WTC11 (cell line): ENCODE measurements around the gene ADGRD2. TPM values are rescaled to one million over a fixed set of nuclear protein-coding genes. Genes with fewer than 3 reads are reported as not detected.

Experiments
- ATAC-seq: fragments of 200-7000 bp; cut with Tn5 transposase; 2 replicates; pipeline ENCODE4 v1.10.0; 2021; ENCODE audit warnings: mild to moderate bottlenecking, moderate library complexity
- CTCF ChIA-PET: fragments of 300-600 bp; sonication (Branson Sonifier 250); formaldehyde crosslinking; loops from one replicate; lab custom pipeline; 2021; ENCODE audit warnings: antibody characterized with exemption; lab: Charles Lee
- POLR2A ChIA-PET: fragments of 350-600 bp; sonication (Branson Sonifier 250); formaldehyde crosslinking; loops from one replicate; lab custom pipeline; 2021; ENCODE audit warnings: antibody characterized with exemption; lab: Charles Lee
- DNase-seq: peaks from one replicate; pipeline ENCODE4 v3.0.0; 2021; ENCODE audit warnings: low spot score
- H3K27ac Mint-ChIP-seq: 2 replicates; pipeline ENCODE4 v1.8.0; 2021; ENCODE audit warnings: mixed read lengths
- H3K27me3 Mint-ChIP-seq: 2 replicates; pipeline ENCODE4 v1.8.0; 2021; ENCODE audit warnings: low read depth, mild to moderate bottlenecking, moderate library complexity, mixed read lengths
- H3K36me3 Mint-ChIP-seq: 2 replicates; pipeline ENCODE4 v1.8.0; 2021; ENCODE audit warnings: mixed read lengths
- H3K4me1 Mint-ChIP-seq: 2 replicates; pipeline ENCODE4 v1.8.0; 2022; ENCODE audit warnings: mixed read lengths
- H3K4me3 Mint-ChIP-seq: 2 replicates; pipeline ENCODE4 v1.8.0; 2021; ENCODE audit warnings: mild to moderate bottlenecking, moderate library complexity, mixed read lengths
- H3K9me3 Mint-ChIP-seq: 2 replicates; pipeline ENCODE4 v1.8.0; 2021; ENCODE audit warnings: mixed read lengths
- CBFB ChIP-seq: sonication (generic); formaldehyde crosslinking; IDR thresholded peaks from 2 replicates; pipeline ENCODE4 v1.8.1; 2022; ENCODE audit warnings: mild to moderate bottlenecking, low read depth, missing genetic modification reagents
- CTCF ChIP-seq: fragments of 200-600 bp; IDR thresholded peaks from 2 replicates; pipeline ENCODE4 v1.8.0; 2022; ENCODE audit warnings: antibody characterized with exemption
- E2F1 ChIP-seq: sonication (generic); formaldehyde crosslinking; IDR thresholded peaks from 2 replicates; pipeline ENCODE4 v1.8.0; 2022; ENCODE audit warnings: mild to moderate bottlenecking, missing genetic modification reagents
- E2F4 ChIP-seq: sonication (generic); formaldehyde crosslinking; IDR thresholded peaks from 2 replicates; pipeline ENCODE4 v1.8.1; 2022; ENCODE audit warnings: low read depth, mild to moderate bottlenecking, moderate library complexity, missing genetic modification reagents, borderline replicate concordance
- ELF4 ChIP-seq: sonication (generic); formaldehyde crosslinking; IDR thresholded peaks from 2 replicates; pipeline ENCODE4 v1.8.1; 2022; ENCODE audit warnings: low read depth, mild to moderate bottlenecking, moderate library complexity, missing genetic modification reagents
- ETV6 ChIP-seq: sonication (generic); formaldehyde crosslinking; IDR thresholded peaks from 2 replicates; pipeline ENCODE4 v1.8.1; 2022; ENCODE audit warnings: mild to moderate bottlenecking, missing genetic modification reagents
- FOXP1 ChIP-seq: sonication (generic); formaldehyde crosslinking; IDR thresholded peaks from 2 replicates; pipeline ENCODE4 v1.8.0; 2022; ENCODE audit warnings: missing genetic modification reagents, mild to moderate bottlenecking, moderate library complexity, borderline replicate concordance
- GABPB1 ChIP-seq: sonication (generic); formaldehyde crosslinking; IDR thresholded peaks from 2 replicates; pipeline ENCODE4 v1.8.1; 2023; ENCODE audit warnings: mild to moderate bottlenecking, missing genetic modification reagents
- GTF2I ChIP-seq: fragments of 250-450 bp; sonication (Bioruptor Pico); conservative IDR thresholded peaks from 2 replicates; pipeline ENCODE4 v1.4.0; 2021; ENCODE audit warnings: mild to moderate bottlenecking
- JUN ChIP-seq: sonication (generic); formaldehyde crosslinking; IDR thresholded peaks from 2 replicates; pipeline ENCODE4 v1.8.0; 2023; ENCODE audit warnings: mild to moderate bottlenecking, missing genetic modification reagents
- MLX ChIP-seq: sonication (generic); formaldehyde crosslinking; IDR thresholded peaks from 2 replicates; pipeline ENCODE4 v1.8.1; 2023; ENCODE audit warnings: mild to moderate bottlenecking, missing genetic modification reagents, moderate library complexity
- MYBL2 ChIP-seq: sonication (generic); formaldehyde crosslinking; IDR thresholded peaks from 2 replicates; pipeline ENCODE4 v1.8.1; 2023; ENCODE audit warnings: mild to moderate bottlenecking, moderate library complexity, missing genetic modification reagents
- NFE2L1 ChIP-seq: sonication (generic); formaldehyde crosslinking; IDR thresholded peaks from 2 replicates; pipeline ENCODE4 v1.8.1; 2023; ENCODE audit warnings: missing genetic modification reagents
- NR3C1 ChIP-seq: sonication (generic); formaldehyde crosslinking; conservative IDR thresholded peaks from 2 replicates; pipeline ENCODE4 v1.8.1; 2023; ENCODE audit warnings: low read depth, mild to moderate bottlenecking, missing genetic modification reagents
- OVOL2 ChIP-seq: fragments of 250-450 bp; sonication (Bioruptor Pico); IDR thresholded peaks from 2 replicates; pipeline ENCODE4 v1.9.0; 2021; ENCODE audit warnings: mild to moderate bottlenecking, borderline replicate concordance
- PRRX2 ChIP-seq: fragments of 250-450 bp; sonication (Bioruptor Pico); IDR thresholded peaks from 2 replicates; pipeline ENCODE4 v1.8.0; 2021; ENCODE audit warnings: mild to moderate bottlenecking
- SMAD4 ChIP-seq: sonication (generic); formaldehyde crosslinking; IDR thresholded peaks from 2 replicates; pipeline ENCODE4 v1.8.0; 2022; ENCODE audit warnings: mild to moderate bottlenecking, missing genetic modification reagents
- TEAD4 ChIP-seq: sonication (generic); formaldehyde crosslinking; IDR thresholded peaks from 2 replicates; pipeline ENCODE4 v1.8.0; 2022; ENCODE audit warnings: mild to moderate bottlenecking, missing genetic modification reagents
- USF2 ChIP-seq: sonication (generic); formaldehyde crosslinking; IDR thresholded peaks from 2 replicates; pipeline ENCODE4 v1.8.1; 2023; ENCODE audit warnings: mild to moderate bottlenecking, missing genetic modification reagents, moderate library complexity
- ZNF121 ChIP-seq: sonication (generic); formaldehyde crosslinking; IDR thresholded peaks from 2 replicates; pipeline ENCODE4 v1.8.0; 2023; ENCODE audit warnings: missing genetic modification reagents
- ZNF138 ChIP-seq: sonication (generic); formaldehyde crosslinking; conservative IDR thresholded peaks from 2 replicates; pipeline ENCODE4 v1.8.1; 2022; ENCODE audit warnings: mild to moderate bottlenecking, moderate library complexity, missing genetic modification reagents
- ZNF281 ChIP-seq: sonication (generic); formaldehyde crosslinking; IDR thresholded peaks from 2 replicates; pipeline ENCODE4 v1.8.0; 2023; ENCODE audit warnings: mild to moderate bottlenecking, missing genetic modification reagents
- ZNF416 ChIP-seq: fragments of 250-450 bp; sonication (Bioruptor Pico); IDR thresholded peaks from 2 replicates; pipeline ENCODE4 v1.9.0; 2021; ENCODE audit warnings: mild to moderate bottlenecking, inconsistent platforms
- total RNA-seq: library from RNA; stranded (reverse); gene quantifications from 3 replicates; pipeline ENCODE4 v1.2.3, GENCODE V29; 2021
- TF ChIP-seq, protein P1 (sequence below): sonication (generic); formaldehyde crosslinking; IDR thresholded peaks from 2 replicates; pipeline ENCODE4 v1.8.0; 2022; ENCODE audit warnings: mild to moderate bottlenecking, missing genetic modification reagents
- TF ChIP-seq, protein P2 (sequence below): fragments of 250-450 bp; sonication (Bioruptor Pico); IDR thresholded peaks from 2 replicates; pipeline ENCODE4 v1.9.0; 2021; ENCODE audit warnings: mild to moderate bottlenecking

ADGRD2 gene
- total RNA-seq, 1 experiment from 2014 or later: 0.61 TPM

DNA sequence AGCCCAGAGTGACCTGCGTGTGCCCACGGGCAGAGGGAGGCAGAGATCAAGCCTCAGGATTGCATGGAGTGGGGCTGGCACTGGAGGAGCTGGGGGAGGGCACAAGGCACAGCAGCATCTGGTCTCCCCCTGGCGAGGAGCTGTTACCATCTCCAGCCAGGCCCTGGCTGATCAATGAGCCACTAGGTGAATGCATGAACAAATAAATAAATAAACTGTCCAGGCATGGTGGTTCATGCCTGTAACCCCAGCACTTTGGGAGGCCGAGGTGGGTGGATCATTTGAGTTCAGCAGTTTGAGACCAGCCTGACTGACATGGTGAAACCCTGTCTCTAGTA, 20.8 kb upstream of the ADGRD2 start:
- H3K9me3 Mint-ChIP-seq: no peaks in the 10 kb centered on the region
- POLR2A ChIA-PET: no interaction called here
- no peaks in the 10 kb centered on the region for H3K36me3 Mint-ChIP-seq
- TF ChIP-seq USF2 (no peak), MYBL2 (CRISPR knock-in tag) (no peak), GABPB1 (CRISPR knock-in tag) (no peak), NFE2L1 (CRISPR knock-in tag) (no peak), E2F1 (CRISPR knock-in tag) (no peak), ETV6 (CRISPR knock-in tag) (no peak), ZNF138 (CRISPR knock-in tag) (no peak), SMAD4 (CRISPR knock-in tag) (no peak), ZNF121 (CRISPR knock-in tag) (no peak), NR3C1 (no peak), TEAD4 (no peak), OVOL2 (CRISPR knock-in tag) (no peak), MLX (CRISPR knock-in tag) (no peak), ELF4 (no peak), ZNF416 (CRISPR knock-in tag) (no peak), JUN (CRISPR knock-in tag) (no peak), CTCF (no peak), GTF2I (no peak)
- TF ChIP-seq, all 79 proteins: peak for 0
- DNase-seq (no peak), ATAC-seq (no peak)
- Mint-ChIP-seq H3K4me3 (no peak overlapping the region), H3K27me3 (no peaks in the 10 kb centered on the region; the same call in 1 of the 2 replicates), H3K4me1 (no peaks in the 10 kb centered on the region), H3K27ac (no peak overlapping the region)
- CTCF ChIA-PET: interaction anchor here (1.5 to 1.8 kb wide), 2 partner anchors 10 to 282 kb away, joined by 3 to 9 read pairs; no protein-coding TSS in a partner anchor

DNA sequence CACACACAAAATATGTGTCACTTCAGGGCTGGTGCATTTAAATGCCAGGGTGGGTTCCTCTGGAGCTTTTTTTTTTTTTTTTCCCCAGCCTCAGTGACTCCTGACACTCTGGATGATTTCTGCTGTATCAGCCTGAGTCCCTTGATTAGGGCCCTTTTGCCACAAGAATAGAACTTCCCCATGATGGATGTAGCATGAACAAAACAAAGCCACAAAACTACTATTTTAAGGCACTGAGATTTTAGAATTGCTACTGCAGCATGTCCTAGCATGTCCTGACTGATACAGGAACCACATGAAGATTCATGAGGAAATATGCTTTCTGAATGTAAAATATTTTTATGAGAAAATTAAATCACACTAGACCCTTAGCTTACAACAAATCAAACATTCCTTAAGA, 13.9 kb upstream of the ADGRD2 start:
- ChIA-PET CTCF (interaction anchor here (0.7 kb wide), 1 partner anchor 77 kb away, joined by 3 read pairs; no protein-coding TSS in a partner anchor), POLR2A (no interaction called here)
- no peaks in the 10 kb centered on the region for H3K36me3 Mint-ChIP-seq
- TF ChIP-seq CBFB: no peak
- no peak for TF ChIP-seq E2F4 (CRISPR knock-in tag)
- TF ChIP-seq, all 79 proteins: peak for 0
- DNase-seq (no peak), ATAC-seq (no peak)
- Mint-ChIP-seq H3K4me3 (no peak overlapping the region), H3K4me1 (no peaks in the 10 kb centered on the region), H3K27me3 (peaks cover 14% of the 10 kb centered on the region), H3K27ac (no peak overlapping the region), H3K9me3 (peaks cover 3% of the 10 kb centered on the region; the same call in 1 of the 2 replicates)

- Mint-ChIP-seq H3K9me3 (peaks cover 3% of the 10 kb centered on the region; the same call in 1 of the 2 replicates), H3K36me3 (no peaks in the 10 kb centered on the region), H3K27ac (no peak overlapping the region), H3K4me3 (no peak overlapping the region), H3K4me1 (no peaks in the 10 kb centered on the region), H3K27me3 (peaks cover 14% of the 10 kb centered on the region)
- ChIA-PET POLR2A (no interaction called here), CTCF (no interaction called here)
- no peak for ATAC-seq
- peak; percentile 1 for DNase-seq
- TF ChIP-seq FOXP1 (CRISPR knock-in tag) (no peak), GABPB1 (CRISPR knock-in tag) (no peak), OVOL2 (CRISPR knock-in tag) (no peak), PRRX2 (CRISPR knock-in tag) (no peak), ZNF281 (no peak)
- TF ChIP-seq, protein P1, sequence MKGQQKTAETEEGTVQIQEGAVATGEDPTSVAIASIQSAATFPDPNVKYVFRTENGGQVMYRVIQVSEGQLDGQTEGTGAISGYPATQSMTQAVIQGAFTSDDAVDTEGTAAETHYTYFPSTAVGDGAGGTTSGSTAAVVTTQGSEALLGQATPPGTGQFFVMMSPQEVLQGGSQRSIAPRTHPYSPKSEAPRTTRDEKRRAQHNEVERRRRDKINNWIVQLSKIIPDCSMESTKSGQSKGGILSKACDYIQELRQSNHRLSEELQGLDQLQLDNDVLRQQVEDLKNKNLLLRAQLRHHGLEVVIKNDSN (CRISPR knock-in tag): no peak
- TF ChIP-seq, protein P2, sequence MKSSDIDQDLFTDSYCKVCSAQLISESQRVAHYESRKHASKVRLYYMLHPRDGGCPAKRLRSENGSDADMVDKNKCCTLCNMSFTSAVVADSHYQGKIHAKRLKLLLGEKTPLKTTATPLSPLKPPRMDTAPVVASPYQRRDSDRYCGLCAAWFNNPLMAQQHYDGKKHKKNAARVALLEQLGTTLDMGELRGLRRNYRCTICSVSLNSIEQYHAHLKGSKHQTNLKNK (CRISPR knock-in tag): no peak
Measured at GRCh38 chr9:124437086-124437485, 13.2 kb upstream of the ADGRD2 start.
